GM12801 (cell line): ENCODE data around the gene SLC4A8.

Experiments used
- CTCF ChIP-seq: IDR thresholded peaks from one replicate; pipeline ENCODE4 v1.5.1; 2011; ENCODE audit warnings: control low read depth; ENCODE audit not compliant: insufficient read length; ENCODE audit errors: extremely low read depth

Gene SLC4A8

GRCh38 chr12:51522696-51523095 lies 98.1 kb downstream of the SLC4A8 start:
- no peak for TF ChIP-seq CTCF

GRCh38 chr12:51524386-51524901 lies 99.8 kb downstream of the SLC4A8 start:
- TF ChIP-seq CTCF, result no peak

GRCh38 chr12:51525518-51525917 lies 100.9 kb downstream of the SLC4A8 start:
- TF ChIP-seq CTCF, result no peak

- no peak for TF ChIP-seq CTCF
Measured at GRCh38 chr12:51527966-51528365, 103.3 kb downstream of the SLC4A8 start.

GRCh38 chr12:51528852-51529650 lies 104.4 kb downstream of the SLC4A8 start:
- TF ChIP-seq CTCF, result no peak

- no peak for TF ChIP-seq CTCF
Measured at GRCh38 chr12:51529651-51529970, 105.0 kb downstream of the SLC4A8 start.

- no peak for TF ChIP-seq CTCF
Measured at GRCh38 chr12:51530208-51530607, 105.6 kb downstream of the SLC4A8 start.
